Peyer's patch (tissue), 4 donors: ENCODE results near the gene SLC39A6.

Experiments used
- POLR2A ChIP-seq, 2 donors: fragments of 450-650 bp; IDR thresholded peaks; one replicate each; pipeline ENCODE4 v1.5.1; 2017; ENCODE audit warnings: antibody characterized with exemption in 2 of 2, mild to moderate bottlenecking in 2 of 2, moderate library complexity in 2 of 2
- TF ChIP-seq, protein P1 (sequence below), 6 experiments: fragments of 450-650 bp in 4 of 6; fragments of 200-600 bp in 2 of 6; sonication (generic) in 1 of 6; IDR thresholded peaks; one replicate each; pipeline ENCODE4 v1.5.1; 2017 to 2019; ENCODE audit warnings: antibody characterized with exemption in 6 of 6, mild to moderate bottlenecking in 3 of 6, moderate library complexity in 1 of 6

DNA sequence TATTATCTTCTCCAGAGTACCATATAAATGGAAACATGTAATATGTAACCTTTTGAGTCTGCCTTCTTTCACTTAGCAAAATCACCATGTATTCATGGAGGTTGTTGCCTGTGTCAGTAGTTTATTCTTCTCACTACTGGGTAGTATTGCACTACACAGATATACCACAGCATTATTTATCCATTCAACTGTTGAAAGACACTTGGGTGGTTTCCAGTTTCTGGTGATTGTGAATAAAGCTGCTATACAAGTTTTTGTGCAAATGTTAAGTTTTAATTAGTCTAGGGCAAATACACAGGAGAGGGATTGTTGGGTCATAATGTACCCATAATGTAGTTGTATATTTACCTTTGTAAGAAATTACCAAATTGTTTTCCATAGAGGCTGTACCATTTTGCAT is 32.2 kb downstream of the SLC39A6 start:
- TF ChIP-seq, protein P1, sequence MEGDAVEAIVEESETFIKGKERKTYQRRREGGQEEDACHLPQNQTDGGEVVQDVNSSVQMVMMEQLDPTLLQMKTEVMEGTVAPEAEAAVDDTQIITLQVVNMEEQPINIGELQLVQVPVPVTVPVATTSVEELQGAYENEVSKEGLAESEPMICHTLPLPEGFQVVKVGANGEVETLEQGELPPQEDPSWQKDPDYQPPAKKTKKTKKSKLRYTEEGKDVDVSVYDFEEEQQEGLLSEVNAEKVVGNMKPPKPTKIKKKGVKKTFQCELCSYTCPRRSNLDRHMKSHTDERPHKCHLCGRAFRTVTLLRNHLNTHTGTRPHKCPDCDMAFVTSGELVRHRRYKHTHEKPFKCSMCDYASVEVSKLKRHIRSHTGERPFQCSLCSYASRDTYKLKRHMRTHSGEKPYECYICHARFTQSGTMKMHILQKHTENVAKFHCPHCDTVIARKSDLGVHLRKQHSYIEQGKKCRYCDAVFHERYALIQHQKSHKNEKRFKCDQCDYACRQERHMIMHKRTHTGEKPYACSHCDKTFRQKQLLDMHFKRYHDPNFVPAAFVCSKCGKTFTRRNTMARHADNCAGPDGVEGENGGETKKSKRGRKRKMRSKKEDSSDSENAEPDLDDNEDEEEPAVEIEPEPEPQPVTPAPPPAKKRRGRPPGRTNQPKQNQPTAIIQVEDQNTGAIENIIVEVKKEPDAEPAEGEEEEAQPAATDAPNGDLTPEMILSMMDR (IDR thresholded peaks at IDR 0.05): no peak
- no peak for TF ChIP-seq POLR2A (IDR thresholded peaks at IDR 0.05)
